Measurements from ENCODE around the gene ADRA2B. TPM values are rescaled to one million over a fixed set of nuclear protein-coding genes. Genes with fewer than 3 reads are reported as not detected.

ADRA2B gene
- total RNA-seq, 1 experiment from 2014 or later = 2.7 TPM

DNA sequence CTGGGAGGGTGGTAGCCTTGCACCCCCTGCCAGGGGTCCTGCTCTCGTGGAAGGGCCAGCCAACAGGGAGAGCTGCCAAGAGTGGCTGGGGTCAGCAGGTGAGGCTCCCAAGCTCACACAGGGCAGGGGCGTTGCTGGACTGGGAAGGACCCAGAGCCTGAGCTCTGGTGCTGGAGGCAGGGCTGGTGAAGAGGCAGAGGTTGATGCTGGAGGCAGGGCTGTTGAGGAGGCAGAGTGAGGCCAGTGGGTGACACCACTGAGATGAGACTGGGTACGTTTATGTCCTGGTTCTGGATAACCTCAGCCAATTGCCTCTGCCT is 7.0 kb downstream of the ADRA2B start:
- H3K27ac Mint-ChIP-seq = no peak overlapping the region
- peaks cover 6% of the 10 kb centered on the region; the same call in 1 of the 2 replicates for H3K4me1 ChIP-seq (ENCODE audit: insufficient read depth, low read length)

More for the DNA sequence above, 7.0 kb downstream of the ADRA2B start:
- no CpG with 5 or more reads among the region's 3 CpGs for WGBS (ENCODE audit: extremely low coverage, insufficient read length, low lambda C conversion rate)
- Histone ChIP-seq H4K8ac (replicated peaks; ENCODE audit: insufficient read length, low read depth, low read length) (no peak overlapping the region), H3K27ac (ENCODE audit: insufficient read length, low read depth, low read length) (no peak overlapping the region), H3K23me2 (ENCODE audit: insufficient read length, low read depth, low read length, poor library complexity, severe bottlenecking) (no peaks in the 10 kb centered on the region), H3K79me2 (ENCODE audit: insufficient read depth, low read length) (no peaks in the 10 kb centered on the region), H3K14ac (ENCODE audit: insufficient read depth, low read length) (no peak overlapping the region), H4K5ac (ENCODE audit: insufficient read length, low read depth, low read length) (no peak overlapping the region), H3K27me3 (ENCODE audit: insufficient read depth, low read length) (no peaks in the 10 kb centered on the region), H3K56ac (ENCODE audit: insufficient read length, low read depth, low read length) (no peak overlapping the region), H3K9ac (ENCODE audit: extremely low read depth, insufficient read length, low read length) (no peak overlapping the region), H3K18ac (ENCODE audit: insufficient read length, low read depth, low read length) (no peak overlapping the region), H2AK5ac (ENCODE audit: insufficient read length, low read length) (no peak overlapping the region), H3K23ac (ENCODE audit: insufficient read length, low read depth, low read length) (no peak overlapping the region), H3T11ph (ENCODE audit: low read length) (no peak overlapping the region), H3K4me2 (ENCODE audit: insufficient read depth, insufficient read length, low read length) (no peak overlapping the region), H2AFZ (ENCODE audit: low read length) (no peak overlapping the region), H2BK120ac (ENCODE audit: low read depth, low read length, poor library complexity, severe bottlenecking) (no peak overlapping the region), H3K4ac (ENCODE audit: low read depth, low read length) (no peak overlapping the region), H3K9me3 (ENCODE audit: control insufficient read depth, low read depth, low read length) (no peaks in the 10 kb centered on the region), H2BK12ac (ENCODE audit: insufficient read length, low read depth, low read length) (no peak overlapping the region), H4K20me1 (ENCODE audit: control insufficient read depth, insufficient read depth, insufficient read length) (no peaks in the 10 kb centered on the region), H2BK5ac (ENCODE audit: insufficient read length, low read length) (no peak overlapping the region), H2BK15ac (ENCODE audit: low read depth, low read length) (no peak overlapping the region), H4K91ac (ENCODE audit: insufficient read length, low read depth, low read length) (no peak overlapping the region), H3K79me1 (ENCODE audit: insufficient read depth, low read depth, low read length, poor library complexity, severe bottlenecking) (no peaks in the 10 kb centered on the region), H2BK20ac (ENCODE audit: low read depth, low read length, poor library complexity, severe bottlenecking) (no peak overlapping the region)
- H3K4me3 Mint-ChIP-seq = no peak overlapping the region; a peak in 1 of 5 replicates
- TF ChIP-seq, protein P1, sequence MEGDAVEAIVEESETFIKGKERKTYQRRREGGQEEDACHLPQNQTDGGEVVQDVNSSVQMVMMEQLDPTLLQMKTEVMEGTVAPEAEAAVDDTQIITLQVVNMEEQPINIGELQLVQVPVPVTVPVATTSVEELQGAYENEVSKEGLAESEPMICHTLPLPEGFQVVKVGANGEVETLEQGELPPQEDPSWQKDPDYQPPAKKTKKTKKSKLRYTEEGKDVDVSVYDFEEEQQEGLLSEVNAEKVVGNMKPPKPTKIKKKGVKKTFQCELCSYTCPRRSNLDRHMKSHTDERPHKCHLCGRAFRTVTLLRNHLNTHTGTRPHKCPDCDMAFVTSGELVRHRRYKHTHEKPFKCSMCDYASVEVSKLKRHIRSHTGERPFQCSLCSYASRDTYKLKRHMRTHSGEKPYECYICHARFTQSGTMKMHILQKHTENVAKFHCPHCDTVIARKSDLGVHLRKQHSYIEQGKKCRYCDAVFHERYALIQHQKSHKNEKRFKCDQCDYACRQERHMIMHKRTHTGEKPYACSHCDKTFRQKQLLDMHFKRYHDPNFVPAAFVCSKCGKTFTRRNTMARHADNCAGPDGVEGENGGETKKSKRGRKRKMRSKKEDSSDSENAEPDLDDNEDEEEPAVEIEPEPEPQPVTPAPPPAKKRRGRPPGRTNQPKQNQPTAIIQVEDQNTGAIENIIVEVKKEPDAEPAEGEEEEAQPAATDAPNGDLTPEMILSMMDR (conservative IDR thresholded peaks at IDR 0.05) = no peak
- peaks cover 22 to 32% of the 10 kb centered on the region in 2 experiments for H3K4me1 Mint-ChIP-seq
- H3K27me3 Mint-ChIP-seq (ENCODE audit: low read depth) = peaks cover 13% of the 10 kb centered on the region
- peaks cover 5 to 8% (median 7%) of the 10 kb centered on the region in 3 experiments; a peak in 5 of 7 replicates for H3K36me3 Mint-ChIP-seq (ENCODE audit: insufficient read depth in 1 of 3, low read depth in 3 of 3)
- H3K9me3 Mint-ChIP-seq = peaks cover 9 to 11% of the 10 kb centered on the region in 2 experiments
- no peak for DNase-seq

All from H9 (cell line).